GM23338 (cell line): ENCODE measurements around the gene CD22. TPM values are rescaled to one million over a fixed set of nuclear protein-coding genes. Genes with fewer than 3 reads are reported as not detected.

Experiments
- ATAC-seq: fragments of 200-7000 bp; cut with Tn5 transposase; 3 replicates; pipeline ENCODE4 v1.9.1; 2020
- DNase-seq: peaks from one replicate; pipeline ENCODE4 v3.0.0-alpha.2; 2015; ENCODE audit warnings: low spot score
- H2AFZ ChIP-seq: fragments of 200-600 bp; sonication (generic); 2 replicates; pipeline ENCODE4 v1.8.0; 2016; ENCODE audit warnings: antibody characterized with exemption, mild to moderate bottlenecking, moderate library complexity
- H3F3A ChIP-seq: fragments of 200-600 bp; sonication (generic); replicated peaks from 2 replicates; pipeline ENCODE4 v1.8.0; 2017; ENCODE audit warnings: antibody characterized with exemption, mixed run types, low read depth
- H3K27ac ChIP-seq: fragments of 200-600 bp; sonication (generic); 2 replicates; pipeline ENCODE4 v1.6.1; 2016; ENCODE audit warnings: low read depth
- H3K27me3 ChIP-seq: fragments of 200-600 bp; sonication (generic); 2 replicates; pipeline ENCODE4 v1.8.0; 2016; ENCODE audit warnings: mild to moderate bottlenecking, mixed run types, moderate library complexity; ENCODE audit not compliant: insufficient read depth
- H3K36me3 ChIP-seq: fragments of 200-600 bp; sonication (generic); 2 replicates; pipeline ENCODE4 v1.8.0; 2016; ENCODE audit warnings: mild to moderate bottlenecking; ENCODE audit not compliant: insufficient read depth
- H3K4me1 ChIP-seq: fragments of 200-600 bp; sonication (generic); 2 replicates; pipeline ENCODE4 v1.8.0; 2016; ENCODE audit warnings: mild to moderate bottlenecking, moderate library complexity; ENCODE audit not compliant: insufficient read depth
- H3K4me2 ChIP-seq: fragments of 200-600 bp; sonication (generic); 2 replicates; pipeline ENCODE4 v1.7.1; 2017; ENCODE audit warnings: mixed run types
- H3K4me3 ChIP-seq: fragments of 200-600 bp; sonication (generic); 2 replicates; pipeline ENCODE4 v1.6.1; 2016; ENCODE audit warnings: mixed run types
- H3K79me2 ChIP-seq: fragments of 200-600 bp; sonication (generic); replicated peaks from 2 replicates; pipeline ENCODE4 v1.8.0; 2017; ENCODE audit warnings: mild to moderate bottlenecking; ENCODE audit not compliant: insufficient read depth
- H3K9me2 ChIP-seq: fragments of 200-600 bp; sonication (generic); 2 replicates; pipeline ENCODE4 v1.8.0; 2017; ENCODE audit not compliant: insufficient read depth
- H4K20me1 ChIP-seq: fragments of 200-600 bp; sonication (generic); replicated peaks from 2 replicates; pipeline ENCODE4 v1.8.0; 2017; ENCODE audit warnings: mild to moderate bottlenecking; ENCODE audit not compliant: insufficient read depth
- H3K27ac Mint-ChIP-seq: 2 replicates; pipeline ENCODE4 v1.8.0; 2020; ENCODE audit warnings: inconsistent platforms, mild to moderate bottlenecking, moderate library complexity, mixed read lengths
- H3K27me3 Mint-ChIP-seq: 3 replicates; pipeline ENCODE4 v1.8.0; 2022; ENCODE audit warnings: low read depth, mild to moderate bottlenecking, moderate library complexity, mixed read lengths, inconsistent platforms; ENCODE audit not compliant: insufficient read depth, poor library complexity
- H3K36me3 Mint-ChIP-seq: 3 replicates; pipeline ENCODE4 v1.8.0; 2021; ENCODE audit warnings: low read depth, mild to moderate bottlenecking, inconsistent platforms, moderate library complexity, mixed read lengths
- H3K4me1 Mint-ChIP-seq: 3 replicates; pipeline ENCODE4 v1.8.0; 2020; ENCODE audit warnings: mild to moderate bottlenecking, inconsistent platforms, mixed read lengths
- H3K4me3 Mint-ChIP-seq: 3 replicates; pipeline ENCODE4 v1.8.0; 2021; ENCODE audit warnings: moderate library complexity, mild to moderate bottlenecking, inconsistent platforms, mixed read lengths
- H3K9me3 Mint-ChIP-seq: 3 replicates; pipeline ENCODE4 v1.8.0; 2020; ENCODE audit warnings: moderate library complexity, mild to moderate bottlenecking, inconsistent platforms, mixed read lengths
- CREB1 ChIP-seq: fragments of 250-450 bp; sonication (Bioruptor Pico); IDR thresholded peaks from 2 replicates; pipeline ENCODE4 v1.5.0; 2020; ENCODE audit warnings: low read depth, mild to moderate bottlenecking, moderate library complexity
- CTCF ChIP-seq, 2 experiments: fragments of 200-600 bp in 1 of 2; sonication (generic) in 1 of 2; conservative IDR thresholded peaks; 2 replicates each; pipeline versions ENCODE4 v1.5.1 to v1.6.1; 2016 to 2017; ENCODE audit warnings: antibody characterized with exemption in 2 of 2, low read depth in 2 of 2, mild to moderate bottlenecking in 2 of 2, moderate library complexity in 1 of 2
- ETS1 ChIP-seq: IDR thresholded peaks from 2 replicates; pipeline ENCODE4 v1.6.1; 2016; ENCODE audit warnings: antibody characterized with exemption
- EZH2 ChIP-seq: fragments of 200-600 bp; sonication (generic); IDR thresholded peaks from one replicate; pipeline ENCODE4 v1.8.0; 2017; ENCODE audit warnings: antibody characterized with exemption, mild to moderate bottlenecking, low read depth; ENCODE audit not compliant: unreplicated experiment
- EZH2phosphoT487 ChIP-seq: fragments of 200-600 bp; sonication (generic); IDR thresholded peaks from one replicate; pipeline ENCODE4 v1.8.1; 2018; ENCODE audit warnings: antibody characterized with exemption; ENCODE audit not compliant: unreplicated experiment
- JUNB ChIP-seq: IDR thresholded peaks from one replicate; pipeline ENCODE4 v1.6.1; 2016; ENCODE audit warnings: antibody characterized with exemption; ENCODE audit not compliant: unreplicated experiment
- NANOG ChIP-seq: IDR thresholded peaks from 2 replicates; pipeline ENCODE4 v1.6.1; 2016; ENCODE audit warnings: antibody characterized with exemption, borderline replicate concordance
- POLR2AphosphoS5 ChIP-seq: IDR thresholded peaks from 2 replicates; pipeline ENCODE4 v1.6.1; 2016; ENCODE audit warnings: antibody characterized with exemption, low read depth
- REST ChIP-seq: IDR thresholded peaks from one replicate; pipeline ENCODE4 v1.6.1; 2018; ENCODE audit warnings: antibody characterized with exemption; ENCODE audit not compliant: unreplicated experiment
- STAT1 ChIP-seq: IDR thresholded peaks from one replicate; pipeline ENCODE4 v1.6.1; 2016; ENCODE audit warnings: antibody characterized with exemption; ENCODE audit not compliant: unreplicated experiment
- ZNF114 ChIP-seq: fragments of 250-450 bp; sonication (Bioruptor Pico); IDR thresholded peaks from 2 replicates; pipeline ENCODE4 v1.5.0; 2020; ENCODE audit warnings: mild to moderate bottlenecking, moderate library complexity
- ZNF331 ChIP-seq: fragments of 250-450 bp; sonication (Bioruptor Pico); IDR thresholded peaks from 2 replicates; pipeline ENCODE4 v1.5.0; 2020; ENCODE audit warnings: low read depth, mild to moderate bottlenecking, moderate library complexity
- ZNF462 ChIP-seq: fragments of 250-450 bp; sonication (Bioruptor Pico); IDR thresholded peaks from 2 replicates; pipeline ENCODE4 v1.5.0; 2020; ENCODE audit warnings: mild to moderate bottlenecking, moderate library complexity
- polyA plus RNA-seq: library from polyadenylated mRNA; unstranded; fragments of >200 nt; fragmentation: Nextera tagmentation; extraction: Ambion mirVana; gene quantifications from 2 replicates; pipeline ENCODE4 v1.2.1, GENCODE V29; 2016
- total RNA-seq: library from RNA; depleted of rRNA; stranded (reverse); fragments of >200 nt; shearing (Covaris generic); gene quantifications from 2 replicates; pipeline ENCODE4 v1.2.3, GENCODE V29; 2014

Gene CD22
- total and polyA plus RNA-seq, 2 experiments from 2014 or later: 0.10 to 0.32 TPM

- H3K36me3 Mint-ChIP-seq: no peaks in the 10 kb centered on the region
- H2AFZ ChIP-seq: no peak overlapping the region
- H3K4me1 Mint-ChIP-seq: peaks cover 7% of the 10 kb centered on the region
- no peak overlapping the region for H3K4me3 Mint-ChIP-seq
- peaks cover 2% of the 10 kb centered on the region for H3K27me3 Mint-ChIP-seq
- H3K79me2 ChIP-seq: no peaks in the 10 kb centered on the region
- no peaks in the 10 kb centered on the region for H3K4me1 ChIP-seq
- no peaks in the 10 kb centered on the region for H3K27me3 ChIP-seq
- no peaks in the 10 kb centered on the region for H3K36me3 ChIP-seq
- no peak overlapping the region for H3K4me3 ChIP-seq
- TF ChIP-seq ZNF331 (no peak), CREB1 (CRISPR knock-in tag) (no peak), ETS1 (no peak), JUNB (no peak), STAT1 (no peak), EZH2phosphoT487 (no peak), ZNF462 (CRISPR knock-in tag) (no peak), NANOG (no peak), REST (no peak), POLR2AphosphoS5 (no peak), ZNF114 (CRISPR knock-in tag) (no peak), CTCF (conservative IDR thresholded peaks at IDR 0.05; ENCODE audit: low read depth in 2 of 2) (no peak), EZH2 (no peak)
- H3K4me2 ChIP-seq: no peak overlapping the region
- H3K9me2 ChIP-seq: no peaks in the 10 kb centered on the region
- no peaks in the 10 kb centered on the region for H3F3A ChIP-seq
- no peak overlapping the region for H3K27ac Mint-ChIP-seq
- H3K9me3 Mint-ChIP-seq: no peaks in the 10 kb centered on the region; the same call in 2 of the 3 replicates
- no peak for DNase-seq
- no peak for ATAC-seq
- no peaks in the 10 kb centered on the region for H4K20me1 ChIP-seq
- no peak overlapping the region for H3K27ac ChIP-seq
Observed at GRCh38 chr19:35329323-35329722, 336 bp downstream of the CD22 start.
